Measurements from ENCODE around the gene COPG1. TPM values are rescaled to one million over a fixed set of nuclear protein-coding genes. Genes with fewer than 3 reads are reported as not detected.
A peak's percentile ranks its signal among the peaks of the same experiment; 100 is the strongest.

Gene COPG1
- 100 to 1,000 TPM; 127 to 141 (median 135) TPM for total RNA-seq
- 88.9 TPM for total RNA-seq (2013)

GRCh38 chr3:129249284-129250065 lies at the start of gene COPG1:
Gene COPG1 (plus strand): TSS chr3:129249606. CDS start chr3:129249710, 104 bp downstream.
- no peaks in the 10 kb centered on the region for H3K27me3 Mint-ChIP-seq (ENCODE audit: low read depth in 2 of 2)

GRCh38 chr3:129204473-129204872 lies 44.9 kb upstream of the COPG1 start:
- Histone ChIP-seq H3K27me3 (ENCODE audit: control insufficient read depth, insufficient read depth, low read length) (no peaks in the 10 kb centered on the region), H3K36me3 (ENCODE audit: control insufficient read depth, insufficient read depth, low read length) (no peaks in the 10 kb centered on the region), H3K9me3 (ENCODE audit: control insufficient read depth, insufficient read depth, low read length) (no peaks in the 10 kb centered on the region), H3K4me1 (ENCODE audit: control insufficient read depth, insufficient read depth, low read length) (no peaks in the 10 kb centered on the region), H3K27ac (ENCODE audit: low read length) (no peak overlapping the region), H3K4me3 (ENCODE audit: low read length) (no peak overlapping the region)
- intact Hi-C loops (cut with micrococcal nuclease), result no loop called here
- no peaks in the 10 kb centered on the region for H3K4me1 Mint-ChIP-seq
- H3K9me3 Mint-ChIP-seq, result no peaks in the 10 kb centered on the region
- ATAC-seq, result no peak
- no peak overlapping the region for H3K27ac Mint-ChIP-seq
- 75% methylated on average over 1 of the region's 2 CpGs for WGBS (ENCODE audit: insufficient coverage)
- H3K4me3 Mint-ChIP-seq, result no peak overlapping the region
- no peaks in the 10 kb centered on the region for H3K27me3 Mint-ChIP-seq (ENCODE audit: low read depth in 2 of 2)
- no peak for TF ChIP-seq CTCF (IDR thresholded peaks at IDR 0.05)
- no peaks in the 10 kb centered on the region for H3K36me3 Mint-ChIP-seq
- DNase-seq, result no peak

More at GRCh38 chr3:129249284-129250065, at the start of gene COPG1:
- peaks cover 6% of the 10 kb centered on the region for H3K36me3 Mint-ChIP-seq
- under 1% methylated on average over 48 of the region's 48 CpGs for WGBS (ENCODE audit: insufficient coverage)
- H3K27ac Mint-ChIP-seq, result peak within 1 kb of the TSS; percentile 95 to 98
- TF ChIP-seq CTCF (IDR thresholded peaks at IDR 0.05), result no peak
- ATAC-seq, result peak; percentile 74 to 87 (median 85)
- H3K4me1 Mint-ChIP-seq, result peaks cover 46 to 49% of the 10 kb centered on the region in 2 donors
- H3K9me3 Mint-ChIP-seq, result no peaks in the 10 kb centered on the region
- H3K9me3 ChIP-seq (ENCODE audit: control insufficient read depth, insufficient read depth, low read length), result no peaks in the 10 kb centered on the region
- peaks cover 27% of the 10 kb centered on the region for H3K4me1 ChIP-seq (ENCODE audit: control insufficient read depth, insufficient read depth, low read length)
- H3K36me3 ChIP-seq (ENCODE audit: control insufficient read depth, insufficient read depth, low read length), result peaks cover 20% of the 10 kb centered on the region
- DNase-seq, result peak; percentile 90 to 95
- intact Hi-C loops (cut with micrococcal nuclease), result loop anchor here (1.0 to 10.0 kb wide), 4 partner anchors 65 to 635 kb away; no protein-coding TSS in a partner anchor
- peak within 1 kb of the TSS; percentile 80 for H3K27ac ChIP-seq (ENCODE audit: low read length)
- H3K4me3 Mint-ChIP-seq, result peak within 1 kb of the TSS; percentile 97
- H3K4me3 ChIP-seq (ENCODE audit: low read length), result peak within 1 kb of the TSS; percentile 87
- H3K27me3 ChIP-seq (ENCODE audit: control insufficient read depth, insufficient read depth, low read length), result no peaks in the 10 kb centered on the region

GRCh38 chr3:129205109-129205832 lies 44.1 kb upstream of the COPG1 start:
- Histone ChIP-seq H3K27me3 (ENCODE audit: control insufficient read depth, insufficient read depth, low read length) (no peaks in the 10 kb centered on the region), H3K36me3 (ENCODE audit: control insufficient read depth, insufficient read depth, low read length) (no peaks in the 10 kb centered on the region), H3K27ac (ENCODE audit: low read length) (no peak overlapping the region), H3K9me3 (ENCODE audit: control insufficient read depth, insufficient read depth, low read length) (no peaks in the 10 kb centered on the region), H3K4me3 (ENCODE audit: low read length) (no peak overlapping the region), H3K4me1 (ENCODE audit: control insufficient read depth, insufficient read depth, low read length) (no peaks in the 10 kb centered on the region)
- WGBS (ENCODE audit: insufficient coverage), result 91% methylated on average over 8 of the region's 8 CpGs
- no peak for TF ChIP-seq CTCF (IDR thresholded peaks at IDR 0.05)
- H3K9me3 Mint-ChIP-seq, result no peaks in the 10 kb centered on the region
- intact Hi-C loops (cut with micrococcal nuclease), result no loop called here
- ATAC-seq (no peak), DNase-seq (no peak)
- no peak overlapping the region for H3K4me3 Mint-ChIP-seq
- no peaks in the 10 kb centered on the region for H3K36me3 Mint-ChIP-seq
- no peaks in the 10 kb centered on the region for H3K4me1 Mint-ChIP-seq
- peaks cover 0 to 3% of the 10 kb centered on the region in 2 donors for H3K27me3 Mint-ChIP-seq (ENCODE audit: low read depth in 2 of 2)
- H3K27ac Mint-ChIP-seq, result no peak overlapping the region
